Retinal pigment epithelial cell (primary cell): ENCODE data around the gene PDCD5.

ENCODE experiments used
- DNase-seq: peaks from one replicate; pipeline ENCODE4 v3.0.0-alpha.2; 2010; ENCODE audit warnings: low read depth
- H3K4me3 ChIP-seq: 2 replicates; pipeline ENCODE4 v1.5.1; 2011; ENCODE audit warnings: mild to moderate bottlenecking, low read length, control low read depth, moderate library complexity
- CTCF ChIP-seq: conservative IDR thresholded peaks from 2 replicates; pipeline ENCODE4 v1.5.1; 2011; ENCODE audit warnings: low read depth, low read length, control low read depth, inconsistent platforms

Gene PDCD5

GRCh38 chr19:32614916-32615315 lies 33.9 kb downstream of the PDCD5 start:
- no peak overlapping the region for H3K4me3 ChIP-seq
- no peak for DNase-seq
- TF ChIP-seq CTCF: no peak

DNA sequence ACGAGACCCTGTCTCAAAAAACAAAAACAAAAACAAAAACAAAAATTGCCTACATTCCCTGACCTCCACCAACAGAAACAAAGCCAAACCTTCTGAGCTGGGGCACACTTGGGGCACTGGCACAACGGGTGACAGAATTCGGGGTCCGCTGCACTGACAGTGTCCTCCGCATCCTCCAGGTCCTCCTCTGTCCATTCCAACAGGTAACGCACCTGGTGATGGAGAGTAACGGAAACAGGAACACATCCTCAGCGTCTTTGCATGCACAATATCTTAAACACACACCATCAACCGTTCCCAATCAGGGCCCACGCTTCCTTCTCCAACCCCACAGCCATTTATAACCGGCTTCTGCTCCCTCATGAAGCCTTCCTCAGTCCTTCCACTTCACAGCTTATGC lies 34.6 kb downstream of the PDCD5 start:
- no peak for DNase-seq
- no peak overlapping the region for H3K4me3 ChIP-seq
- no peak for TF ChIP-seq CTCF

DNA sequence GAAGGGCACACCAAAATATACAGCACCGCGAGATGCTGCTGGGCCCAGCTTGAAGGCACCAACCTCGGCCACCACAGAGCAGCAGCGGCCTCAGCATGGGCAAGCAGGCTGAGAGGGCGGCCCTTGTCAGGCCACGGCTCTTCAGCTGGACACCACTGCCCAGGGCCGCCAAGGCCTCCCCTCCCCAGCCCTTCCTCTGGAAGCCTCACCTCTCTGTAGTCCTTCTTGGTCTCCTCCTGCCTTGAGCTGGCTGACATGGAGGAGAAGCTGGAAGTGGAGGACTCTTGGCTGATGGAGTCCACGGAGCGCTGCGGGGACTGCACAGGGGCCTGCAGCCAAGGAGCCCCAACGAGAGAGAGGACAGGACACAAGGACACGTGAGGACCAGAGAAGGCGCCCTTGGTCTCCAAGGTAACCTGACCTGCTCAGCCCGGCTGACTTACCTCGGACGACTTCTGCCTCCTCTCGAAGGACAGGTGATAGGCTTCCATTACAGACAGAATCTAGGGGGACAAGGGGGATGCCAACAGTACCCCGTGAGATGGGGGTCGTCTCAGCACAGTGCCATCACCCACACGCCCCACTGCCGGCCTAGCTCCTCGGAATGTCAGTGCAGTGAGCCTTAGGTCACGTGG lies 38.2 kb downstream of the PDCD5 start:
- no peak for TF ChIP-seq CTCF
- H3K4me3 ChIP-seq: no peak overlapping the region
- DNase-seq: no peak

DNA sequence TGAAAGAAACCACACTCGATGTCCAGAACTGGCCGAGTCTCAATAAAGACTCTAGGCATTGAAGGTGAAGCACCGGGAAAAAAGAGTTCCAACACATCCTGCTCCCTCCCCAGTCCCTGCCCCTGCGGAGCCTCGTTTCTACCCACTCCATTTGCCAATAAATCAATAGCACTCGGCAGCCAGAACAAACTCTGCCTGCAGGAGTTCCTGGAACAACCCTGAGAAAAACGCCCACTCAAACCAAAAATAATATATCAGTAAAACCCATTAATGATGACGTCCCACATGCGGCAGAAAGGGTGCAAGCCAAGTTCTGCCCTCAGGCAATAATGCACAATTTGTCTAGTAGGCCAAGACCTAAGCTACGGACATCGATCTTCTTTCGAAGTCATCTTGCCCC lies 41.0 kb downstream of the PDCD5 start:
- TF ChIP-seq CTCF: no peak
- DNase-seq: no peak
- H3K4me3 ChIP-seq: no peak overlapping the region

DNA sequence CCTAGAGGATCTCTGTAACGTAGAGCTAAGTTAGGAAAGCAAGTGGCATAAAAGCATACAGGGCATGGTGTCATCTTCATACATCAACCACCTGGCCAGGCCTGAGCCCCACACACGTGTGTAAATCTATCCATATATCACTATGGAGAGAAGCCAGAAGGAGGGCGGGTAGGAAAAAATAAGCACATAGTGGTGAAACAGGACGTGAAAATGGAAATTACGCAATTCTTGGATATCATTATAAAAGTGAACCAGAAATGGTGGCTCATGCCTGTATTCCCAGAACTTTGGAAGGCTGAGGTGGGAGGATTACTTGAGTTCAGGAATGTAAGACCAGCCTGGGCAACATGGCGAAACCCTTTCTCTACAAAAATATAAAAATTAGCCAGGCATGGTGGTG lies 43.4 kb downstream of the PDCD5 start:
- no peak for DNase-seq

GRCh38 chr19:32626969-32627368 lies 46.0 kb downstream of the PDCD5 start:
- H3K4me3 ChIP-seq: no peak overlapping the region
- no peak for TF ChIP-seq CTCF
- no peak for DNase-seq

More for the DNA sequence above, 43.4 kb downstream of the PDCD5 start:
- H3K4me3 ChIP-seq: no peak overlapping the region
- no peak for TF ChIP-seq CTCF

DNA sequence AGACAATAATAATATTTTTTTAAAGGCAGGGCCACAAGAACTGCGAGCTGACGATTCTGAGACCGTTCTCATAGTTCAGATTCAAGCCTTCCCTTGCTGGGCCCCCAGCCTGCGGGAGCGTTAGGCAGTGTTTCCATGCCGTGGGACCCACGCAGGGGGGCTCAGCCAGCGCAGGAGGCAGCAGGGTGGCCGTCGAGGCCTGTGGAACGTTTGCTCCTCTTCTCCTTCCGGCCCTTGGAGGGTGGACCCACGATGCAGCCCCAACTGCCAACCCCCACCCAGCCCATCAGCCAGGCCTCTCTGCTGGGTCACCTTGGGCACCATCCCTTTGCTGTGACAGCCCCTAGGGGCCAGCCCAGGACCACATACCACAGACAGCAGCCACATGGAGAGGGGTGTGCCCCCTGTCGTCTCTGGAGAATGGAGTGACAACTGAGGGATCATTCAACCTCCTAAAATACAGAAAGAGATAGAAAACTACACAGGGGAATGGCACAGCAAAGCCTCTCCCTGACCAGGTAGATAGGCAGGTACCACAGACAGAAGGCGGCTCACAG lies 46.8 kb downstream of the PDCD5 start:
- H3K4me3 ChIP-seq: no peak overlapping the region
- no peak for TF ChIP-seq CTCF
- DNase-seq: no peak
